GM12874 (cell line): ENCODE results near the gene OR7G2.

Source experiments
- CTCF ChIP-seq: IDR thresholded peaks from 2 replicates; pipeline ENCODE4 v1.5.1; 2011; ENCODE audit warnings: low read depth, mild to moderate bottlenecking, control low read depth, low read length, moderate library complexity; ENCODE audit not compliant: insufficient read depth

OR7G2 gene

GRCh38 chr19:9144920-9145319, 37.6 kb upstream of the OR7G2 start:
- TF ChIP-seq CTCF: no peak

- no peak for TF ChIP-seq CTCF
These were observed 33.0 kb upstream of the OR7G2 start, which contains the start of gene ZNF317 for GRCh38 chr19:9140159-9140874. TSS of gene ZNF317 (plus strand) at chr19:9140397. CDS start at chr19:9156017, 15,620 bp downstream.

GRCh38 chr19:9139609-9140158, 32.4 kb upstream of the OR7G2 start:
- TF ChIP-seq CTCF: no peak

- no peak for TF ChIP-seq CTCF
These were observed 25.1 kb upstream of the OR7G2 start for GRCh38 chr19:9132422-9132821.

GRCh38 chr19:9130965-9131364, 23.7 kb upstream of the OR7G2 start:
- no peak for TF ChIP-seq CTCF

- TF ChIP-seq CTCF: no peak
These were observed 20.9 kb upstream of the OR7G2 start for GRCh38 chr19:9128171-9128570.

- TF ChIP-seq CTCF: no peak
These were observed 19.7 kb upstream of the OR7G2 start, which contains the start of gene OR7G3 for GRCh38 chr19:9126900-9127405. TSS of gene OR7G3 (minus strand) at chr19:9126950. CDS start at chr19:9126950, 0 bp downstream.
